GM12892 (cell line): ENCODE data around the gene LRPAP1.

Source experiments
- DNase-seq: peaks from one replicate; pipeline ENCODE4 v3.0.0; 2011; ENCODE audit not compliant: insufficient read length
- FAIRE-seq: peaks from 2 replicates; lab custom pipeline; 2011; peaks lifted over from hg19 to GRCh38; lab: Jason Lieb, UNC
- POLR2A ChIP-seq: IDR thresholded peaks from 2 replicates; pipeline ENCODE4 v1.6.1; 2011; ENCODE audit warnings: low read depth, low read length, control low read depth
- POLR2AphosphoS5 ChIP-seq: IDR thresholded peaks from 2 replicates; pipeline ENCODE4 v1.6.1; 2011; ENCODE audit warnings: low read depth, low read length, control low read depth
- TAF1 ChIP-seq: IDR thresholded peaks from 2 replicates; pipeline ENCODE4 v1.6.1; 2011; ENCODE audit warnings: low read depth, mild to moderate bottlenecking, control low read depth, low read length, borderline replicate concordance

LRPAP1 gene

DNA sequence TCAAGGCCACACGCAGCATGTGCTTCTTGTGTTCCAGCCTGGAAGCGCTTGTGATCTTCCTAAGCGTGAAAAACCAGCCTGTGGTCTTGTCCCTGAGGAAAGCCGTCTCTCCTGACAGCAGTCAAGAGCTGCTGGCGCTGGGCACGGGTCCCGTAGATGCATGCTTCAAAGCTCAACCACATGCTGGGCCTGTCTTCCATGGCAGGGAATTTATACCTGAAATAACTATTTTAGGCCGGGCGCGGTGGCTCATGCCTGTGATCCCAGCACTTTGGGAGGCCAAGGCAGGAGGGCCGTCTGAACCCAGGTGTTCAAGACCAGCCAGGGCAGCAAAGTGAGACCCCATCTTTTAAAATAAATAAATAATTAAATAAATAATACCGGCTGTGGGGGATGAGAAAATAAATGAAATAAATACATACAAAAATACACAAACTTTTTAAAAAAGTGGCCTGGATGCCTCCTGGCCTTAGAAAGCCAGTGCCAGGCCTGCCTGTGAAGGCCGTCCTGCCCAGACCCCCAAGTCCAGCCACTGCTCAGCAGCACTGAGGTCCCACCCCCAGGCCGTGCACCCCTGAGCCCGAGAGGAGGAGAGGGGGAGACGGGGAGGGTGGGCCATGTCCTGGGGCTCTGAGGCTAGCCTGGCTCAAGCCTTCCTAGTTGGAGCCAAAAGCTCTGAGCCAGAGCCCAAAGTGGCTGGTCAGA, 10.4 kb downstream of the LRPAP1 start:
- no peak for DNase-seq

GRCh38 chr4:3520796-3521600, 11.2 kb downstream of the LRPAP1 start:
- no peak for TF ChIP-seq TAF1
- TF ChIP-seq POLR2A, result no peak
- TF ChIP-seq POLR2AphosphoS5, result no peak
- FAIRE-seq (no peak), DNase-seq (no peak)

More for the DNA sequence above, 10.4 kb downstream of the LRPAP1 start:
- FAIRE-seq, result no peak
- TF ChIP-seq TAF1, result no peak
- no peak for TF ChIP-seq POLR2A
- TF ChIP-seq POLR2AphosphoS5, result no peak

DNA sequence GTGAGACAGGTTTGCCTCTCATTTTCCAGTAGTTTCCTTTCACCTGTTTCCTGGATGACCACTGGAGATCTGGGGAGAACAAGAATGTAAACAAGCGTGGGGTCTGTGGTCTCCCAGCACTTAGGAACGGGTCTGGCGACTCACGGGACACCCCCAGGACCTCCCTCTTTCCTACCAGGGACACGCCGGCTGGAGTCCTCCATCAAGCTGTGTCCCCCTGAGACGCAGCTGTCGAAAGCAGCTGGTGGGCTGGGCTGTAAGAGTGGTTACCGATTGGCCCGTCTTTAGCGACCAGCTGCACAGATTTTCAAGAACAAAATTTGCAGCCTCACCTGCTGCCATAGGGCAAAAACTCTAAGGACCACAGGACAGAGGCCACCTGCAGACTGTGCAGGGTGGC, 11.9 kb downstream of the LRPAP1 start:
- no peak for TF ChIP-seq POLR2AphosphoS5
- no peak for TF ChIP-seq POLR2A
- TF ChIP-seq TAF1, result no peak
- DNase-seq (no peak), FAIRE-seq (no peak)

- TF ChIP-seq POLR2A (no peak), POLR2AphosphoS5 (no peak), TAF1 (no peak)
- DNase-seq, result no peak
- FAIRE-seq, result no peak
Observed at GRCh38 chr4:3519468-3520264, 12.6 kb downstream of the LRPAP1 start.

DNA sequence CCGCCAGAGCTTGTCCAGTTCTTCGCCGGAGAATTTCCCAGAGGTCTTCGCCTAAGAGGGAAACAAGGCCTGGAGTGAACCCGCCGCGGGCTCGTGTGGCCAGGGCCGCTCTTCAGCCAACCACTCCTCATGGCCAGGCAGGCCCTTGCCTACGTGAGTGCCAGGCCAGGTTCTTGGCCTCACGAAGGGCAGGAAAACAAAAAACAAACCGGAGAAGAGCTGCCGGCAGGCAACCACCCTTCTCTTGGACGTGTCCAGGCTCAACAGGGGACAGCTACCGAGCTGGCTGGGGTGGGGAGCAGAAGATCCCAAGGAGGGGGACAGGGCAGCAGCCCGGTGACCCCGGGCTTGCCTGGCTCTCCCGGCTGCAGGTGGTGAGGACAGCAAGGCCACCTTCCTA, 13.3 kb downstream of the LRPAP1 start:
- DNase-seq (no peak), FAIRE-seq (no peak)
- TF ChIP-seq POLR2AphosphoS5 (no peak), POLR2A (no peak), TAF1 (no peak)

- DNase-seq (no peak), FAIRE-seq (no peak)
- no peak for TF ChIP-seq POLR2A
- no peak for TF ChIP-seq POLR2AphosphoS5
- no peak for TF ChIP-seq TAF1
Observed at GRCh38 chr4:3518511-3518880, 13.7 kb downstream of the LRPAP1 start.

- DNase-seq (no peak), FAIRE-seq (no peak)
- no peak for TF ChIP-seq TAF1
- no peak for TF ChIP-seq POLR2AphosphoS5
- TF ChIP-seq POLR2A, result no peak
Observed at GRCh38 chr4:3517731-3518510, 14.3 kb downstream of the LRPAP1 start.

DNA sequence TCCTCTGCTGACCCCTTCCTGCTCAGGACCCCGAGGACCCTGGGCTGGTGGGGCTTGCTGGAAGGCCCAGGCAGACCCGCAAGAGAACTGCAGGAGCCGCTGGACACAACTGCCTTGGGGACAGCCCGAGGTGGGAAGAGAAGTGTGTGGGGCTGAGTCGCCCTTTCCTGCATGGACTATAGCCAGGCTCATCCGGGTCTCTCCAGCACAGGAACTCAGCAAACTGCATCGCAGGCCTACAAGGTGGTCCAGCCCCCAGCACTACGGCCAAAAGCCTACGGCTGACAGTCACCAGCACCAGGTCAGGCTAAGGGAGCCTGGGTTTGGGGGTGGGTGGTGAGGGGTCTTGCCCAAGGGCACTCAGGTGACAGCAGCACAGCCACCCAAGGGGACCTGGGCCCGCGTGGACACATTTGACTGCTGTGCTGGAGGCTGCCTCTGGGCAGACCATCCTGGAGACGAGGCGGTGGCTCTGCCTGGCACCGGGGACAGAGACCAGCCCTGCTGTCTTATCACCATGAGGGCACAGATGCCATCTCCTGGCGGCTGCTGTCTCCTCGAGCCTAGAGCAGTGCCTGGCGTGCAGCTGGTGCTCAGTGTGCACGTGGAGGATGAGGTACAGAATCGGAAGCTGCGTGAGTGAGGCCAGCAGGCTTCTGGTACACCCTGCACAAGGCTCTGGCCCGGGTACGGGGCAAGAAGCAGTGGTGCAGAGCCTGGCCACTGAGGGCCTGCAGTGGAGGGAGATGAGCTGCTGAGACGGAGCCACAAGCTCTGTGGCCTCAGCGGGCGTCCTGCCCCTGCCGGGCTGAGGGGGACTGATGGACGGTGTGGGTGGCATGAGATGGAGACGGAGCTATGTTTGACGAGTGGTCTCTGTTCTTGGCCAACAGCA, 15.1 kb downstream of the LRPAP1 start:
- TF ChIP-seq TAF1 (no peak), POLR2A (no peak), POLR2AphosphoS5 (no peak)
- no peak for FAIRE-seq
- no peak for DNase-seq

DNA sequence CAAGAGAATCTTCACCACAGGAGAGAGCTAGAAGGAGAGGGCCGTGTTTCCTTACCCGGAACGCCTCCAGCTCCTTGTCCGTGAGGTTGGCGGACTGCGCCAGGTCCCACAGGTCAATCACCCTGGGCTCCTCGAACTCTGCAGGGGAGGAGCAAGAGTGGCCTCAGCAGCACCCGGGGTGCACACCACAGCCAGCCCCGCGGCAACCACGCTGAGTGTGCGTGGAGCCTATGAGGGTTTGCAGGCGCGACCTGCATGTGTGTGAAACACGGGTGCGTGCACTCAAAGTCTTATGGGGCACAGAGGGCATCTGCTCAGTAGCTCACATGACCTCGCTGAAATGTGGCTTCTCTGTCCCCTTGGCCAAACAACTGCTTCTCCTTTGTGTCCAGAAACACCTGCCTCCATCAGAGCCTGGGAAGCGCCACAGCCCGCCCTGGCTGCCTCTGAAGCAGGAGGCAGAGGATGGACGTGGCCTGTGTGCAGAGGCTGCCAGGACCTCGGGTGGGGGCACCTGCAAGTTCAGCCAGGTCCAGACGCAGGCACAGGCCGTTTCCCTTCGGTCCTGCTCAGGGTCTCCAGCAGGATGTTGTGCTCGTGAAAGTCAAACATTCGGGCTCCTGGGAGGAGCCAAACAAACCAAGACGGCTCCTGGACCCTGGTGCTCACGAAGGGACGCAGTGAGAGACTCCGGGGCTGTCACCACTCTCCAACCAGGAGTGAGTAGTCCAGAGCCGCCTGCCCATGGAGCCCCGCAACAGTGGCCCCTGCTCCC, 16.0 kb downstream of the LRPAP1 start:
- TF ChIP-seq POLR2AphosphoS5, result 0 out of 2 replicates have a peak, but pooled peaks have one; percentile 22
- TF ChIP-seq POLR2A, result no peak
- FAIRE-seq (no peak), DNase-seq (no peak)
